Astrocyte (in vitro differentiated cells and primary cell): ENCODE results near the gene CCNYL1. TPM values are rescaled to one million over a fixed set of nuclear protein-coding genes. Genes with fewer than 3 reads are reported as not detected.

Experiments used
- DNase-seq: peaks from one replicate; pipeline ENCODE4 v3.0.0-alpha.2; 2010; ENCODE audit warnings: low read depth
- FAIRE-seq: peaks from 2 replicates; lab custom pipeline; 2011; peaks lifted over from hg19 to GRCh38; lab: Jason Lieb, UNC
- H2AFZ ChIP-seq: 2 replicates; pipeline ENCODE4 v1.6.0; 2012; ENCODE audit warnings: low read depth, low read length, inconsistent platforms
- H3K27ac ChIP-seq: 2 replicates; pipeline ENCODE4 v1.5.1; 2011; ENCODE audit warnings: low read depth, low read length, inconsistent platforms
- H3K27me3 ChIP-seq: 2 replicates; pipeline ENCODE4 v1.6.0; 2011; ENCODE audit warnings: low read length, inconsistent platforms; ENCODE audit not compliant: insufficient read depth
- H3K36me3 ChIP-seq: 2 replicates; pipeline ENCODE4 v1.5.1; 2011; ENCODE audit warnings: low read length, inconsistent platforms; ENCODE audit not compliant: insufficient read depth
- H3K4me1 ChIP-seq: 2 replicates; pipeline ENCODE4 v1.5.1; 2011; ENCODE audit warnings: low read length, inconsistent platforms; ENCODE audit not compliant: insufficient read depth
- H3K4me2 ChIP-seq: 2 replicates; pipeline ENCODE4 v1.6.0; 2012; ENCODE audit warnings: low read length, inconsistent platforms
- H3K4me3 ChIP-seq: 2 replicates; pipeline ENCODE4 v1.5.1; 2011; ENCODE audit warnings: low read depth, mild to moderate bottlenecking, low read length, inconsistent platforms; ENCODE audit not compliant: insufficient read depth
- H3K79me2 ChIP-seq: 2 replicates; pipeline ENCODE4 v1.6.0; 2012; ENCODE audit warnings: mild to moderate bottlenecking, low read length, inconsistent platforms; ENCODE audit not compliant: insufficient read depth
- H3K9ac ChIP-seq: 2 replicates; pipeline ENCODE4 v1.6.0; 2012; ENCODE audit warnings: mild to moderate bottlenecking, low read length, inconsistent platforms
- H3K9me3 ChIP-seq: 2 replicates; pipeline ENCODE4 v1.5.1; 2012; ENCODE audit warnings: low read depth, mild to moderate bottlenecking, low read length, inconsistent platforms; ENCODE audit not compliant: insufficient read depth
- H4K20me1 ChIP-seq: 2 replicates; pipeline ENCODE4 v1.6.0; 2012; ENCODE audit warnings: low read length, inconsistent platforms; ENCODE audit not compliant: insufficient read depth
- H3K27ac Mint-ChIP-seq: one replicate; pipeline ENCODE4 v1.8.0; 2021; ENCODE audit warnings: mild to moderate bottlenecking, mixed read lengths; ENCODE audit not compliant: unreplicated experiment
- H3K27me3 Mint-ChIP-seq: one replicate; pipeline ENCODE4 v1.8.0; 2021; ENCODE audit warnings: low read depth, mixed read lengths; ENCODE audit not compliant: unreplicated experiment
- H3K36me3 Mint-ChIP-seq: one replicate; pipeline ENCODE4 v1.8.0; 2021; ENCODE audit warnings: low read depth, mixed read lengths; ENCODE audit not compliant: unreplicated experiment
- H3K4me1 Mint-ChIP-seq: one replicate; pipeline ENCODE4 v1.8.0; 2021; ENCODE audit warnings: low read depth, mixed read lengths; ENCODE audit not compliant: unreplicated experiment
- H3K4me3 Mint-ChIP-seq: one replicate; pipeline ENCODE4 v1.8.0; 2021; ENCODE audit warnings: mild to moderate bottlenecking, moderate library complexity, mixed read lengths; ENCODE audit not compliant: unreplicated experiment
- H3K9me3 Mint-ChIP-seq: one replicate; pipeline ENCODE4 v1.8.0; 2021; ENCODE audit warnings: mild to moderate bottlenecking, mixed read lengths; ENCODE audit not compliant: unreplicated experiment
- EZH2 ChIP-seq: IDR thresholded peaks from 2 replicates; pipeline ENCODE4 v1.6.1; 2012; ENCODE audit warnings: mild to moderate bottlenecking, low read length, inconsistent platforms; ENCODE audit not compliant: insufficient read depth
- total RNA-seq: library from RNA; stranded (reverse); gene quantifications from 2 replicates; pipeline ENCODE4 v1.2.1, GENCODE V29; 2021
- TF ChIP-seq, protein P1 (sequence below): IDR thresholded peaks from 2 replicates; pipeline ENCODE4 v1.5.1; 2011; ENCODE audit warnings: low read depth, mild to moderate bottlenecking, inconsistent platforms, low read length, moderate library complexity; ENCODE audit not compliant: insufficient read depth

Gene CCNYL1
- total RNA-seq, 1 donor from 2014 or later, result 35.2 TPM

DNA sequence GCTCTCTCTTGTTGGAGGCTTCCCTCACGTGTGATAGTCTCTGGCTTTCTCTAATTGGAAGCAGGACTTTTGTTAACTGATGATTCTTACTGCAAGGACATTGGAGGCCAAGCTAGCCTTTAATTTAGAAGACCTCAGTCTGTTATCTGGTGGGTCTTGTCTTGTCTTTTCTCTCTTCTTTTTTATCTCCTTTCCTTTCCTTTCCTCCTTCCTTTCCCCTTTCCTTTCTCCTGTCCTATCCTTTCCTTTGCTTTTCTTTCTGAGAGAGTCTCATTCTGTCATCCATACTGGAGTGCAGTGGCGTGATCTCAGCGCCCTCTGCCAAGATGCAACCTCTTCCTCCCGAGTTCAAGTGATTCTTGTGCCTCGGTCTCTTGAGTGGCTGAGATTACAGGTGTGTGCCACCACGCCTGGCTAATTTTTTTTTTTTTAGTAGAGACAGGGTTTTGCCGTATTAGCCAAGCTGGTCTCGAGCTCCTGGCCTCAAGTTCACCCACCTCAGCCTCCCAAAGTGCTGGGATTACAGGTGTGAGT is 18.1 kb downstream of the CCNYL1 start:
- no peak overlapping the region for H3K9ac ChIP-seq
- H3K9me3 ChIP-seq, result no peaks in the 10 kb centered on the region
- H3K4me2 ChIP-seq, result no peak overlapping the region
- no peak for TF ChIP-seq EZH2
- TF ChIP-seq, protein P1, sequence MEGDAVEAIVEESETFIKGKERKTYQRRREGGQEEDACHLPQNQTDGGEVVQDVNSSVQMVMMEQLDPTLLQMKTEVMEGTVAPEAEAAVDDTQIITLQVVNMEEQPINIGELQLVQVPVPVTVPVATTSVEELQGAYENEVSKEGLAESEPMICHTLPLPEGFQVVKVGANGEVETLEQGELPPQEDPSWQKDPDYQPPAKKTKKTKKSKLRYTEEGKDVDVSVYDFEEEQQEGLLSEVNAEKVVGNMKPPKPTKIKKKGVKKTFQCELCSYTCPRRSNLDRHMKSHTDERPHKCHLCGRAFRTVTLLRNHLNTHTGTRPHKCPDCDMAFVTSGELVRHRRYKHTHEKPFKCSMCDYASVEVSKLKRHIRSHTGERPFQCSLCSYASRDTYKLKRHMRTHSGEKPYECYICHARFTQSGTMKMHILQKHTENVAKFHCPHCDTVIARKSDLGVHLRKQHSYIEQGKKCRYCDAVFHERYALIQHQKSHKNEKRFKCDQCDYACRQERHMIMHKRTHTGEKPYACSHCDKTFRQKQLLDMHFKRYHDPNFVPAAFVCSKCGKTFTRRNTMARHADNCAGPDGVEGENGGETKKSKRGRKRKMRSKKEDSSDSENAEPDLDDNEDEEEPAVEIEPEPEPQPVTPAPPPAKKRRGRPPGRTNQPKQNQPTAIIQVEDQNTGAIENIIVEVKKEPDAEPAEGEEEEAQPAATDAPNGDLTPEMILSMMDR, result no peak
- no peaks in the 10 kb centered on the region for H3K79me2 ChIP-seq
- H3K27ac Mint-ChIP-seq, result no peak overlapping the region
- H3K36me3 ChIP-seq, result no peaks in the 10 kb centered on the region
- H3K27me3 Mint-ChIP-seq, result no peaks in the 10 kb centered on the region
- H3K27ac ChIP-seq, result no peak overlapping the region
- no peak overlapping the region for H2AFZ ChIP-seq
- H3K36me3 Mint-ChIP-seq, result no peaks in the 10 kb centered on the region
- H4K20me1 ChIP-seq, result no peaks in the 10 kb centered on the region
- no peaks in the 10 kb centered on the region for H3K4me1 ChIP-seq
- no peak overlapping the region for H3K4me3 Mint-ChIP-seq
- DNase-seq (no peak), FAIRE-seq (no peak)
- H3K9me3 Mint-ChIP-seq, result no peaks in the 10 kb centered on the region
- H3K27me3 ChIP-seq, result no peaks in the 10 kb centered on the region
- no peak overlapping the region for H3K4me3 ChIP-seq
- peaks cover 2% of the 10 kb centered on the region for H3K4me1 Mint-ChIP-seq

DNA sequence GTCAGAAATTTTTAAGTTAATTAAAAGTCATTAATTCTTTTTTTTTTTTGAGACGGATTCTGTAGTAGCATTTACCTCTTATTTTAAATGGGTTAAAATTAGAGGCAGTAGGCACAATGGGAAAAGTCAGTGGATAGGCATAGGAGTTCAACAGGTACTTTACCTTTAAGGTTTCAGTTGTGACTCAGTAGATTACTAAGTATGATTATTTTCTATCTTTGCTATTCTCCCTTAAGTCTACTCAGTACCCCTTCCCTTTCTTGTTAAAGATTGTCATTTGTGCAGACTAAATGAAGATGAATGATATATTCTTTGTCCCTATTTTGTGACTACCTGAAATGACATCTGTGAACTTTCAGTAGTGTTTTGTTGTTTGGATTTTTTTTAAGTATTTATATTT is 19.7 kb downstream of the CCNYL1 start:
- TF ChIP-seq, protein P1, result no peak
- no peak for TF ChIP-seq EZH2
- no peak overlapping the region for H3K4me2 ChIP-seq
- H3K79me2 ChIP-seq, result no peaks in the 10 kb centered on the region
- no peak overlapping the region for H3K9ac ChIP-seq
- no peaks in the 10 kb centered on the region for H3K27me3 ChIP-seq
- H4K20me1 ChIP-seq, result no peaks in the 10 kb centered on the region
- FAIRE-seq (no peak), DNase-seq (no peak)
- H3K4me3 ChIP-seq, result no peak overlapping the region
- H3K9me3 ChIP-seq, result no peaks in the 10 kb centered on the region
- Mint-ChIP-seq H3K27me3 (no peaks in the 10 kb centered on the region), H3K27ac (no peak overlapping the region), H3K4me1 (peaks cover 2% of the 10 kb centered on the region), H3K36me3 (no peaks in the 10 kb centered on the region), H3K9me3 (no peaks in the 10 kb centered on the region), H3K4me3 (no peak overlapping the region)
- no peaks in the 10 kb centered on the region for H3K4me1 ChIP-seq
- no peak overlapping the region for H2AFZ ChIP-seq
- H3K27ac ChIP-seq, result no peak overlapping the region
- no peaks in the 10 kb centered on the region for H3K36me3 ChIP-seq

DNA sequence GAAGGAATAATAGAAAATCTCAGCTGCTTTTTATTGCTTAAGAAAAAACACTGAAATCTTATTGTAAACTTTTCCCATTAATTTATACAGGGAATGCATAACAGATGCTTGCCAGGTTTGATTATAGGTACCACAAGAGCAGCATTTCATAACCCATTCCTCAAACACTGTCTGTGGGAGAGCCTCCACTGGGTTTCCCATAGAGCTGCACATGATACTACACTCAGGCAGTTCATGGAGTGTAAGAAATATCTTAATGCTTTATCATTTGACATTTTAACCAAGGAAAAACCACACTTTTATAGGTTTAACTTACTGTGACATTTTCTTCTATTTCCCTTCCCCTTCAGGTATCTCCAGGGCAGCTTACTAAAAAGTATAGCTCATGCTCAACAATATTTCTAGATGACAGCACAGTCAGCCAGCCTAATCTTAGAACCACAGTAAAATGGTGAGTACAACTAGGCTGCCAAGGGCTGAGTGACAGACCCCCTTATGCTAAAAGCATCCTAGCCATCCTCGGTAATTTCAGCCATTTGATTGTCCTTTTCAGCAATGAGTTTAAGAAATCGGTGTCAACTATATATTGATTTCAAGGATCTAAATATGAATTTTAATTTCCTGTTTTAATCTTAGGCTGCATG is 22.3 kb downstream of the CCNYL1 start:
- Histone ChIP-seq H3K4me2 (no peak overlapping the region), H3K4me3 (no peak overlapping the region), H3K36me3 (no peaks in the 10 kb centered on the region), H3K4me1 (no peaks in the 10 kb centered on the region), H3K27ac (no peak overlapping the region), H3K79me2 (no peaks in the 10 kb centered on the region), H3K9me3 (no peaks in the 10 kb centered on the region), H4K20me1 (no peaks in the 10 kb centered on the region), H2AFZ (no peak overlapping the region), H3K27me3 (no peaks in the 10 kb centered on the region), H3K9ac (no peak overlapping the region)
- FAIRE-seq (no peak), DNase-seq (no peak)
- no peaks in the 10 kb centered on the region for H3K27me3 Mint-ChIP-seq
- H3K4me3 Mint-ChIP-seq, result no peak overlapping the region
- H3K4me1 Mint-ChIP-seq, result no peaks in the 10 kb centered on the region
- no peak overlapping the region for H3K27ac Mint-ChIP-seq
- H3K9me3 Mint-ChIP-seq, result no peaks in the 10 kb centered on the region
- TF ChIP-seq EZH2, result no peak
- H3K36me3 Mint-ChIP-seq, result no peaks in the 10 kb centered on the region
